SKM-1 (cell line): ENCODE data around the gene EPB41.
"Not testable (repeated sequence)": the region's sequence is repeated elsewhere in the genome, so short reads cannot be mapped to it uniquely, and the experiment has no call there.

Experiments
- DNase-seq: peaks from one replicate; lab custom pipeline; 2025; ENCODE audit not compliant: unreplicated experiment; lab: John Stamatoyannopoulos, UW

EPB41 gene

DNA sequence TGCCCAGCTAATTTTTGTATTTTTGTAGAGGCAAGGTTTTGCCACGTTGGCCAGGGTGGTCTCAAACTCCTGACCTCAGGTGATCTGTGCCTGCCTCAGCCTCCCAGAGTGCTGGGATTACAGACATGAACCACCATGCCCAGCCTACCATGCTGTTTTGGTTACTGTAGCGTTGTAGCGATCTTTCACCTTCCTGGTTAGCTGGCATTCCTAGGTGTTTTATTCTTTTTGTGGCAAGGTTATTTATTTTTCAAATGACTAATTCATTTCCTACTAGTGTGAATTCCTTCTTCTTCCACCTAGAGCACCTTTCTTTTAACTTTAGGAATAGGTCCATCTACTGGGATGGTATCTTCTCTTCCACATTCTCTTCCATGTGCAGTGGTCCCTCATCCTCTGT lies 180.1 kb downstream of the EPB41 start:
- no peak for DNase-seq

GRCh38 chr1:29094954-29095353 lies 180.6 kb downstream of the EPB41 start:
- DNase-seq = no peak

- DNase-seq = no peak
These were observed 182.0 kb downstream of the EPB41 start for GRCh38 chr1:29096231-29096886.

GRCh38 chr1:29099286-29099685 lies 184.9 kb downstream of the EPB41 start:
- no peak for DNase-seq

GRCh38 chr1:29100487-29100886 lies 186.1 kb downstream of the EPB41 start:
- no peak for DNase-seq

GRCh38 chr1:29105822-29106221 lies 191.5 kb downstream of the EPB41 start:
- DNase-seq = no peak

- not testable (repeated sequence) for DNase-seq
These were observed 193.7 kb downstream of the EPB41 start for GRCh38 chr1:29108041-29108440.

- DNase-seq = no peak
These were observed 198.5 kb downstream of the EPB41 start for GRCh38 chr1:29112705-29113412.

DNA sequence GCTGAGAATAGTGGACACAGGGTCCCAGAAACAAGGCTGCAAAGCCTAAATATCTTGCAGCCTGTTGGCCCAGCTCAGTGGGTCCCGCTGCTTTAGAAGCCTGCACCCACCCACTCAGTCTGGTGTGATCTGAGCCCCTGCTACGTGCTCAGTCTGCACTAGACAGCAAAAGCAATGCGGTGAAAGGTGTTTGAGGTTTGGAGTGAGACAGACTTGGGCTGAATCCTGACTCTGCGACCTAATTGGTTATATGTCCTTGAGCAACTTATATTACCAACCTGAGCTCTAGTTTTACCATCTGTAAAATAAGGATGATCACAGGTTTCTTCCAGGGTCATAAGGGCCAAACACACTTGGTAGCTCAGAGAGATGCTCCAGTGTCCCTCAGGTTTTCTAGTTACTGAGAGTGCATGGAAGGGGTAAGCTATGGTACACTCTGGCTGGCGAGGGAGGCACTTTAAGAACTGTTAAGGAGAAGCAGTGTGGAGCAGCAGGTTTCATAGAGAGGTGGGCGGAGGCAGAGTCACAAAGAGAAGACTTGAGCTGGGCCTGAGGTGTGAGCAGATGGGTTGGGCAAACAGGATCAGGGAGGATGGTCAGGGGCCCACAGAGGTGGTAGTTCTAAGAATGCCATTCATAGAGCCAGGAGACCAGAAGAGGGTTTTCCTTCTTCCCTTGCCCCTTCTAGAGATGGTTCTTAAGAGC lies 199.2 kb downstream of the EPB41 start:
- no peak for DNase-seq

- DNase-seq = no peak
These were observed 200.3 kb downstream of the EPB41 start for GRCh38 chr1:29114654-29115053.

- no peak for DNase-seq
These were observed 203.0 kb downstream of the EPB41 start for GRCh38 chr1:29117381-29117780.

DNA sequence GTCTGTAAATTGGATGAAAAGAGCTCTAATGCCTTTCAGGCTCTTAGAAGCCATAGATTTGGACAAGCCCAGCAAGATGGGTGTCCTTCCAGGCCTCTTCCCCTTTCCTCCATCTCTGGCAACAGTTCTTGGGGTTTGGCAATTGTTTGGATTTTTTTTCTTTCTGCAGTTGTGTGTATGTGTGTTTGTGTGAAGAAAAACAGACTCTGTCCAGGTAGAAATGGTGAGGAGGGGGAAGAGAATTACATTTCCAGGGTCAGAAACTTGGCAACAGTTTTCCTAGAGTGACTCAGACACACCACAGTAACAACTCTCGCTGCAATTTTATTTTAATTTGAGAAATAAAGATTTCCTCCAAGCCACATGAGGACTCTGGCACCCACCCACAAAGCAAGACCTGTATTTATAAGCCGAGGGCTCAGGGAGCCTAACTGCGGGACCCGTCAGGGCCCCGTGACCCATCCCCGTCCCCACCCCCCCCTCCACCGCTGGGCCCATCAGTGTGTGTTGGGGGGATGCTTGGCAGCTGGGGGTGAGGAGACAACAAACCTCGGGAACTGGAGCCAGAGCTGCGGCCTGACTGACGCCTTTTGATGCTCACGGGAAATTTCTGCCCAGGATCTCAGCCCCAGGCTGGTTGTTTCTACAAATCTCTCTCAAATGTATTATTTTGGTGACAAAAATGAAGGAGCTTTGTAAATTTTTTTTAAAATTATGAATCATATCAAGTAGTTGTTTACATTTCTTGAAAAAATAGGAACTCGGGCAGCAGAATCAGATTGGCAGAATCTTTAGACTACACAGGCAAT lies 205.0 kb downstream of the EPB41 start:
- DNase-seq = no peak

DNA sequence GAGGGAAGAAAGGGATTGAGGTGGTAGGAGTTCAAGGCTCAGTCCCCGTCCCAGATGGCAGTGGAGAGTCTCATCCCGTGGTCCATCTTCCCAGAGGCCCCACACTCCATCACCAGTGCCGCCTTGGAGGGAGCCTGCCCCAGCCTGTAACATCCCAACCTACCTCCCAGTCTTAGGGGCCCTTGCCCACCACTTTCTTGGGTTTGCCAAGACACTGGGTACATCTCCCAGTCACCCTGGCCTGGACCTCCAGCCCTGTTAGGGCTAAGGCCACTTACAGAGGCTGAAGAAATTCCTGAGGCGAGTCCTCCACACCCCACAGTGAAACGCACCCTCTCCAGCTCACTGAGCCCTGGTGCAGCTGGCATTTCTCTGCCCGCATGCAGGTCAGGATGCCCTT lies 206.0 kb downstream of the EPB41 start:
- no peak for DNase-seq

GRCh38 chr1:29120947-29121485 lies 206.6 kb downstream of the EPB41 start:
- DNase-seq = peak; percentile 19

DNA sequence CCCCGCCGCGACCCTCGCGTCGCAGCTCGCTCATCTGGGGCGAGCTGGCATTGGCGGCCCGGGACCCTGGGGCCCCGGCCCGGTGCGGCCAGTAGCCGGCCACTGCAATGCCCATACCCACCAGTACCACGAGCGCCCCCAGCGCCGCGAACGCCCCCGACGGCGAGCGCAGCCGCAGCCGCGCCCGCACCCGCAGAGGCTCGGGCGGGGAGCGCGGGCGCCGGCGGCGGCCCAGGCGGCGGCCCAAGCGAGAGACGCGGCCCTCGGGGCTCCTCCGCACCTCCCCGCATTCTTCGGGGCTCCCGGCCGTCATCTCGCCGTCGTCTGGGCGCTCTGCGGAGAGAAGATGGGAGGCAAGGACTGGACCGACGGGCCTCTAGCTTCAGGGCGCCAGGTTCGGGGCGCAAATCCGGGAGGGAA lies 207.2 kb downstream of the EPB41 start:
- no peak for DNase-seq

DNA sequence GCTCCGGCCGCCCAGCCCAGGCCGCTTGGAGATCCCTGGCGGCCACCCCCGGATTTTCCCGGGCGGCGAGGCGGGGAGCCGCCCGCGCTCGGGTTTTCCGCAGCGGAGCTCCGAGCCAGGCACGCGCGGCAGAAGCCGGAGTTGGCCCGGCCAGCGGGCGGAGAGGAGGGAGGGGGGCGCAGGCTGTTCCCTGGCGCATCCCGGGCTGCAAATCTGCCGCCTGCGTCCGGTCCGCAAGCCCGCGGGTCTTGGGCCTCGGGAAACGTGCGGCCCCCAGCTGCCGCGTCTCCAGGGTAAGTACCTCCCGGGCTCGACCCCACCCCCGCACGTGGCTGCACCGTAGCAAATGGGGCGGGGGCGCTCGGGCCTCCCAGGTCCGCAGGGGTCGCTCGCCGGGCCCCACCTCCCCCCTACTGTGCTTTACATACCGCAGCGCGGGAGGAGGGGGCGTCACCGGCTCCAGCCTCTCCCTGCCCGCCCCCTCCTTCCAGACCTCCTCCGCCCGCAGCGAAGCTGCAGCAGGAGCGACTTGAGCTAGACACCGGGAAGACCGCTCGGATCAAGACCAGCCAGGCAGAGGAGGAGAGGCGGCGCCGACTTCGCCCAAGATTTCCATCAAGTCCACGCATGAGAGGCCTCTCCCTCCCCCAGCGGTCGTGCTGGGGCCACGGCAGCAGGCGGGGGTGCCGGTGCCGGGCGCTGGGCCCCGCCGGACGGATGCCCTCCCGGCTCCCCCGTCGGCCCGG lies 207.7 kb downstream of the EPB41 start:
- DNase-seq = no peak

DNA sequence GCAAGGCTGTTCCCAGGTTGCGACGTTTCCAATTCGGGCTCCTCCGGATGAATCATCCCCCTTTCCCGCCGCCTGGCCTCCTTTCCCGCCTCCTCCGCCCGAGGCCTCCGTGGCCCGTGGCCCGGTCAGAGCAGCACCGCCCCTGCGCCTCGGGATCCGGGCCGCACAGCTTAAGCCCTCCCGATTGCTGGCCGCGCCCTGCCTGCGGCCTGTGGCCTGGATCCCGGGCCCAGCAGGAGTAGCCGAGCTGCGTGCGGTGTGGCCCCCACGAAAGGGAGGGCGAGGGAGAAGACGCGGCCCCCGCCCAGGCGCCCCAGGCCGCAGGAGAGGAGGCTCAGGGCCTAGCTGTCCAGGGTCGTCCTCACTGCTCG lies 208.3 kb downstream of the EPB41 start:
- DNase-seq = no peak

DNA sequence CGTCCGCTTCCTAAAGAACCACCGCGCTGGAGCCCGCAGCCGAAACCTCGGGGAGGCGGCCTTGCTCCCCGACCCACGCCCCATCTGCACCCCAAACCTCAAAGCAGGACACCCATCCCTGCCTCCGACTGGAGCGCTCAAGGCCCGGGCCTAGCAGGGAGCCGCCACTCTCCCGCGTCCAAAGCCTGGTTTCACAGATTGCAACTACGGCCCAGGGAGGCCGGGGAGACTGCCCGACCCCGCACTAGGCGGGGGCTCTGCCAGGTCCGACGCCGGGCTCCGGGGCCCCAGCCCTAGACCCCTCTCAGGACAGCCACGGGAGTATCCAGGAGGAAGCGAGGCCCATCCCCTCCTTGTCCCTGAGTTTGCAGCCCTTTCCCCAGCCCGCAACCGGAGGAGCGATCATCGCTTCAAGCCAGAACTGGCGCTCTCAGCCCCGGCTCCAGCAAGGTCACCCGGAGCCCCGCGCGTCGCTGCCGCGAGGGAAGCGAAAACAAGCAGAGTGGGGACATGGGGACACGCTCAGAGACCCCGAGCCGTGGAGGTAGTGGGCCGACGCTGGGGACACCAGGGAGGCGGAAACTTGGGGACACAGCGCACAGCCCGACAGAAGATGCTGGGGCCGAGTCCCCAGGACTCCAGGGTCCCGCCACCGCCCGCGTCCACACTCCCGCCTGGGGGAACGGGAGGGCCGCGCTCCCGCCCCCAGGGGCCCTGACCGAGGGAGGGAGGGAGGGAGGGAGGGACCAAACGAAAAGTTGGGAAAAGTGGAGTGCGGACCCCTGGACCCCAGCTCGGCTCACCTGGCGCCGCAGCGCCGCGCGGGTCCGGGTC lies 208.9 kb downstream of the EPB41 start:
- DNase-seq = no peak

GRCh38 chr1:29123887-29124365 lies 209.6 kb downstream of the EPB41 start, which contains the start of gene TMEM200B:
TSS of gene TMEM200B (minus strand) at chr1:29123903. CDS start at chr1:29121828, 2,075 bp downstream.
- DNase-seq = no peak
